ENCODE measurements around the gene EPS8.
"Not testable (repeated sequence)": the region's sequence is repeated elsewhere in the genome, so short reads cannot be mapped to it uniquely, and the experiment has no call there.

EPS8 gene

DNA sequence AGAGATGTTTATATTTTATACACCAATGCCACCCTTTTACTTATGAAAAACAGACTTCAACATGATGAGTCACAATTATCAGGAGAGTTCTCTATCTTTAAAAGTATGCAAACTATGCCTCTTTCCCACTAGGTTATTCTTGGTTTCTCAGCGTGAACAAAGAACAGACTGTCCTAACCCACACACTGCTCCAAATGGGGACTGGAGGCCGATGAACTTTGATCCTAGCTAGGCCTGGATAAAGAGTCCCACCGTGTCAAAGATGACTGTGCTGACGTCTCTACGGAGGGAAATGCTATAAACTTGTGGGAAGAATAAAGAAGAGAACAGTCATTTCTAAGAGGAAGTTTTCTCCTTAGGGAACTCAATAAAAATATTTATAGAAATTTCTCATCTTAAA is 160.1 kb downstream of the EPS8 start:
- Mint-ChIP-seq H3K4me3 (no peak overlapping the region), H3K27ac (no peak overlapping the region), H3K27me3 (no peaks in the 10 kb centered on the region), H3K4me1 (ENCODE audit: low read depth) (peaks cover 2% of the 10 kb centered on the region), H3K9me3 (no peaks in the 10 kb centered on the region), H3K36me3 (ENCODE audit: low read depth) (no peaks in the 10 kb centered on the region)
- no peak for DNase-seq

DNA sequence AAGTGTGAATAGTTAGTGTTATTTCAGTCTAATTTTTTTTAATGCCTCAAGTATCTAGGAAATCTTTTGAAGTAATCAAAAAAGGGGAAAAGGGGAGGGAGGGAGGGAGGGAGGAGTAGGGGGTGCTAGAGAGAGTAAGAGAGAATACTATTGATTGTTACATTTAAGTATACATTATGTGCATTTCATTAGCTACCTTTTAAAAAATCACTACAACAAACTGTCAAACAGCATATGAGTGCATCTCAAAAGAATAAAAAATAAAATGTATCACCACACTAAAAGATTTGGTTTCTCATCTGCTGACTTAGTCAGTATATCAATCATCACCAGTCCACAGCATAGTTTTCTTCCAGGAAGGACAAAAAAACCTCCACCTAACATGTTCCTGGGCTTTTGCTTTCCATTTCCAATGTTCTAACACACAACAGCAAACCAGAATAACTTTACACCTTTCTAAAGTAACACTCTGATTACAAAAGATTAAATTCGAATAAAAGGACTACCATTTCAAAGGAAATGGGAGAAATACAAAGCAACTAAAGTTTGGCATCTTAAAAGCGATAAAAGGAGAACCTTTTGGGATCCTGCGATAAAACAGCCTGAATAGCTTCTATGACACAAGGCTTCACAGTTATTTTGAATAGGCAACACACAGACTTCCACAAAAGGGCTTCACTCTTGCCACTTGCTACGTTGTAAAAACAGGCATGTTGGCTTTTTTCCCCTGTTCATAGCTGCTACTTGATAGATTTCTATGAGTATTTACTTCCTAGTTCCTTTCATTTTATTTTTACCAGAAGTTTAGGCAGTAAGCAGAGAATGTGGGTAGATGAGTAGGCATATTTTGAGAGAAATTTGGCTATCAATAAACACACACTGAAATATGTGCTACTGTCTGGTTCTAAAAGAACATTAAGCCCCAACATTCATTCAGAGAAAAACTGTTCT is 160.9 kb downstream of the EPS8 start:
- Mint-ChIP-seq H3K36me3 (ENCODE audit: low read depth) (no peaks in the 10 kb centered on the region), H3K4me3 (no peak overlapping the region), H3K27me3 (no peaks in the 10 kb centered on the region), H3K4me1 (ENCODE audit: low read depth) (peaks cover 2% of the 10 kb centered on the region), H3K27ac (no peak overlapping the region), H3K9me3 (no peaks in the 10 kb centered on the region)
- no peak for DNase-seq

DNA sequence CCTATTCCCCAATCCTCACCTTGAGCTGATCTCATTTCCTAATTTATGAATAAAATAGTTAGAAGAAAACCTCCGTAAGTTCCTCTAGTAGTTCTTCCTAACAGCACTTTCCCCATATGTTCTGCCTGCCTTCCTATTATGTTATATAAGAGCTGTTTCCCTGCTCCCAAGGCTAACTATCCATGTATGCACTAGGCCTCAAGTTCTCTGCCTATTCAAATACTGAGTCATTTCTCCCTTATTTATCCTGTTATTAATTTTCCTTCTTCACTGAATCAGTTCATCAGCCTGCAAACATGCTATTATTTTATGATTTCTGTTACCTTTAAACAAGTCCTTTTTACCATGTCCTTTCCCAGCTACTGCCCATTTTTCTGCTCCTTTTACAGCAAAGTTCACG is 164.1 kb downstream of the EPS8 start:
- no peak for DNase-seq
- Mint-ChIP-seq H3K36me3 (ENCODE audit: low read depth) (no peaks in the 10 kb centered on the region), H3K27ac (no peak overlapping the region), H3K4me3 (no peak overlapping the region), H3K27me3 (no peaks in the 10 kb centered on the region), H3K4me1 (ENCODE audit: low read depth) (peaks cover 2% of the 10 kb centered on the region), H3K9me3 (no peaks in the 10 kb centered on the region)

DNA sequence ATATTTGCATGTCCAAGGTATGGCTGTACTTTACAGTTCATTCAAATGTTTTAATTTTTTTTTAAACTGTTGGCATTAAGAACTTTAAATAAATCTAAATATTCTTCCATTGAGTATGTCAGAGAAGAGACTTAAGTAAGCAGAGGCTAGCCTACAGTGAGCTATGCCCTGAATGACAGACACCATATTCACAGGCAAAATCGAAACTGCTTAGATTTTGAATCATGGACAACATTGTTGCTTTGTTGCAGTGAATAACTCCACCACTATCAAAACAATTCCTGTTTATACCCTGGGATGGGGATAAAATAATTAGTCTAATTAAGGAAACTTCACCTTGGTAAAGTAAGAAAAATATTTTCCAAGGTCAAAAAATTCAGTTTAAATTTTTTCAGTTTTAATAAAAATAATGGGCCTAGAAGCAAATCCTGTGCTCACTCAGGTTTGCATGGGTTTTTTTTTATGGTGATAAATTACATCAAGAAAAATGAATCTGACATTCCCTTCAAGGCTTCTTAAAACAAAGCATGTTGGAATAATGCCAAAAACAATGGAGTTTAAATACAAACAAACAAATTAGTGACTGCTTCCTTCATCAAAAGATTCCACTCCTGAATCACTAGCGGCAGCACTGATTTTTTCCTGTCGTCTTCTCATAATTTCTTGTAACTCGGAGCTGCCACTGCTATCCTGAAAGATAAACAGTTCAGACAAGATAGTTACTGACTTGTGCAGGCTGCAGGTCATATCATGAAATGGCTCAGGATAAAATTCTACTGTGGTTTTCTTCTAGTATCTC is 168.2 kb downstream of the EPS8 start:
- Mint-ChIP-seq H3K4me3 (no peak overlapping the region), H3K4me1 (ENCODE audit: low read depth) (no peaks in the 10 kb centered on the region), H3K27me3 (peaks cover 8% of the 10 kb centered on the region), H3K9me3 (no peaks in the 10 kb centered on the region), H3K36me3 (ENCODE audit: low read depth) (no peaks in the 10 kb centered on the region), H3K27ac (no peak overlapping the region)
- DNase-seq, result no peak

DNA sequence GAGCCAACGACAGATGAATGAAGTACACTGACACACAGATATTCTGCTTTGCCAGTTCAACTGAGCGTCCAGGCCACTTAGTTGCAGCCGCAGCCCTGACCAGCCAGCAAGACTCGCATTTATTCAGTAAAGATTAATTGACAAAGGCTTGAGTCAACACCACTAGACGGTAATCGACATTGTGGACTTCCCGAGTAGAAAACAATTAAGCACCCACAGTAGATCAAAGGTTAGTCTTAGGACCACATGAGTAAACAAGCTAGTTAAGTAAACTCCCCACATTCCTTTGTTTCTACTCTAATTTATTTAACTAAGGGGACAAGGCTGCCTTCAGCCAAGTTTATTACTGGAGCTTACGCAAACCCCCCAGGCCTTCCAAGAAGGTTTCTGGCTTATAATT is 172.7 kb downstream of the EPS8 start:
- not testable (repeated sequence) for H3K4me1 Mint-ChIP-seq (ENCODE audit: low read depth); H3K27ac Mint-ChIP-seq; H3K4me3 Mint-ChIP-seq; H3K36me3 Mint-ChIP-seq (ENCODE audit: low read depth); DNase-seq
- H3K27me3 Mint-ChIP-seq, result peaks cover 20% of the 10 kb centered on the region
- H3K9me3 Mint-ChIP-seq, result peaks cover 14% of the 10 kb centered on the region

DNA sequence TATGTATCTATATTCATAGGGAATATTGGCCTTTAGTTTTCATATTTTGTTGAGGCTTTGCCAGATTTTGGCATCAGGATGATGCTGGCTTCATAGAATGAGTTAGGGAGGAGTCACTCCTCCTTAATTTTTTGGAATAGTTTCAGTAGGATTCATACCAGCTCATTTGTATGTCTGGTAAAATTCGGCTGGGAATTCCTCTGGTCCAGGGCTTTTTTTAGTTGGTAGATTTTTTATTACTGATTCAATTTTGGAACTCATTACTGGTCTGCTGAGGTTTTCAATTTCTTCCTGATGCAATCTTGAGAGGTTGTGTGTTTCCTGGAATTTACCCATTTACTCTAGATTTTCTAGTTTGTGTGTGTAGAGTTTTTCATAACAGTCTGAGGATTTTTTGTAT is 175.2 kb downstream of the EPS8 start:
- no peak for DNase-seq
- Mint-ChIP-seq H3K27me3 (peaks cover 16% of the 10 kb centered on the region), H3K27ac (no peak overlapping the region), H3K9me3 (peaks cover 14% of the 10 kb centered on the region), H3K4me1 (ENCODE audit: low read depth) (no peaks in the 10 kb centered on the region), H3K36me3 (ENCODE audit: low read depth) (no peaks in the 10 kb centered on the region), H3K4me3 (no peak overlapping the region)

DNA sequence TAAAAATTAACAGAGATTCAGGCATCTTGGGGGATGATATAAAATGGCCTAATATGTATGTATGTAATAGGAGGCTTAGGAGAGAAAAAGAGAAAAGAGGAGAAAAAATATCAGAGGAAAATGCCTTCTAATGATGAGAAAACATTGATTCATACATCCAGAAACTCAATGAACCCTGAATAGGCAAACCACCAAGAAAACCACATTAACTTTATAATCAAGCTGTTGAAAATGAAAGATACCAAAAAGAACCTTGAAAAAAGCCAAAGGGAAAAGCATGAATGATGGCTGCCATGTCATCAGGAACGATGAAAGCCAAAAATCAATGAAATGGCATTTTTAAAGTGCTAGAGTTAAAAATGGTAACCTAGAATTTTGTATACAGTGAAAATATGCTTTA is 180.2 kb downstream of the EPS8 start:
- no peak overlapping the region for H3K4me3 Mint-ChIP-seq
- no peak for DNase-seq
- peaks cover 8% of the 10 kb centered on the region for H3K9me3 Mint-ChIP-seq
- no peak overlapping the region for H3K27ac Mint-ChIP-seq
- H3K36me3 Mint-ChIP-seq (ENCODE audit: low read depth), result no peaks in the 10 kb centered on the region
- H3K4me1 Mint-ChIP-seq (ENCODE audit: low read depth), result no peaks in the 10 kb centered on the region
- peaks cover 10% of the 10 kb centered on the region for H3K27me3 Mint-ChIP-seq

DNA sequence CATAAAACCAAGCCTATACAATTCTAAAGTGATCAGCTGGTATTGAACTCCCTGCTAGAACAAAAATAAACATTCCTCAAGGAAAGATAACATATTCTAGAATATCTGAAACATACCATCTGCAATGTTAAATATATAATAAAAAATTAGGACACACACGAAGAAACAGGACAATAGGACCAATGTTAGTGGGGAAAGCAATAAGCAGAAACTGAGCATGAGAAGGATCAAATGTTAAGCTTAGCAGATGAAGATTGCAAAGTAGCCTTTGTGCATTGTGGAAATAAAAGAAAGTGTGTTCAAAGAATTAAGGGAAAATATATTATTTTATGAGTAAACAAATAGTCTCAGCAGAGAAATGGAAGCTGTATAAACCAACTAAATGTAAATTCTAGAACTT is 180.8 kb downstream of the EPS8 start:
- Mint-ChIP-seq H3K9me3 (peaks cover 4% of the 10 kb centered on the region), H3K36me3 (ENCODE audit: low read depth) (no peaks in the 10 kb centered on the region), H3K27ac (no peak overlapping the region), H3K4me3 (no peak overlapping the region), H3K27me3 (peaks cover 10% of the 10 kb centered on the region), H3K4me1 (ENCODE audit: low read depth) (no peaks in the 10 kb centered on the region)
- no peak for DNase-seq

DNA sequence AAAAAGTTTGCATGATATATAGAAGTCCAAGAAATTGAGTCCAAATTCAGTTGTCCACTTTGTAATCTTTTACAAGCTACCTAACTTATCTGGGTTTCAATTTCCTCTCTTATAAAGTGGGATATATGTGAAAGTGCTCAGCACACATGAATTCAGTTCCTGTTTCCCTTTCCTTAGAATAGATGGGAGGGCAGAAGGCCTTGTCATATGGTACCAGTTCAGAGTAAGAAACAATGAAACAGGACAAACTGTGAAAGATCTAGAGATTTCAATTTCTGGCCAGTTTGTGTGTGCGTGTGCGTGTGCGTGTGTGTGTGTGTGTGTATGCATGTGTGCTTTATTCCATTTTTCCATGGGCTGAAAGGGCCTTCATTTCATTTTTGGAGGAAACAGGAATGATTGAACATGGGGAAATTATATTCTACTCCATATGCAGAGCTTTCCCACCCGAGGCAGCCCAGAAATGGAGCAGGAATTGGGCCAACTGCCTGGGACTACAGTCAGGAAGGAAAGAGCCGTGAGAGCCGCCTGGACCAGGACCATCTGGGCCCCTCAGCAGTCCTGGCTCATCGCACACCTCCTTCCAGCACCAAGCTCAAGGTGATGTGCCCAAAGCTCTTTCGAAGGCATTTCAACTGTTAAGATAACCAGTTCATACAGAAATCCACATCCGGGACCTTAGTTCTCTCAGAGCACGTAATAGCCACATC is 183.2 kb downstream of the EPS8 start:
- Mint-ChIP-seq H3K27ac (no peak overlapping the region), H3K36me3 (ENCODE audit: low read depth) (no peaks in the 10 kb centered on the region), H3K4me3 (no peak overlapping the region), H3K9me3 (no peaks in the 10 kb centered on the region), H3K27me3 (peaks cover 9% of the 10 kb centered on the region), H3K4me1 (ENCODE audit: low read depth) (peaks cover 11% of the 10 kb centered on the region)
- DNase-seq, result no peak

DNA sequence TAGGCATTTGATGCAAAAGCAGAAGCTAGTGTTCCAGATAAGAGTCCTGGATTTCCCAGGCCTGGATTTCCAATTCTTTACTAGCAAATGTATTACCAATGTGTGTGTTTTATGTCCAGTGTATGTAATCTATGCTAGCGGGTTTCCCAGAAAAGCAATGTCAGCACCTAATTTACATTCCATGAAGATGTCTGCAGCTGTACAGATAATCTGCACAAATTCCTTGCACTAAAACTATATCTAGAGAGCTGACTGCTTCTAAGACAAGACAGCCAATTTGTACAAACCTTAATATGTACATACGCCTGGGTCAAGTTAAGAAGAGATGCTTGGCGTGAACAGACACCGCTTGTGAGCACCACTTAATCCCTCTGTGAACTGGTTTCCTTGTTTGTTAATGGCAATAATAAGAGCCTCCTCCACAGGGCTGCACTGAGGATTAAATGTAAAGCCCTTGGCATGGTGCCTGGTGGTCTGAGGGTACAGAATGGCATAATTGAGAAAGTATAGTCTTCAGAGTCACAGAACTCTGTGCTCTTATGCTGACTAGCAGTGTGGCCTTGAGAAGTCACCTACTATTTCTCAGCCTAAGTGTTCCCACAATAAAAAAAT is 185.6 kb downstream of the EPS8 start:
- Mint-ChIP-seq H3K9me3 (no peaks in the 10 kb centered on the region), H3K4me1 (ENCODE audit: low read depth) (peaks cover 19% of the 10 kb centered on the region), H3K27ac (no peak overlapping the region), H3K27me3 (peaks cover 9% of the 10 kb centered on the region), H3K36me3 (ENCODE audit: low read depth) (no peaks in the 10 kb centered on the region), H3K4me3 (no peak overlapping the region)
- DNase-seq, result no peak

DNA sequence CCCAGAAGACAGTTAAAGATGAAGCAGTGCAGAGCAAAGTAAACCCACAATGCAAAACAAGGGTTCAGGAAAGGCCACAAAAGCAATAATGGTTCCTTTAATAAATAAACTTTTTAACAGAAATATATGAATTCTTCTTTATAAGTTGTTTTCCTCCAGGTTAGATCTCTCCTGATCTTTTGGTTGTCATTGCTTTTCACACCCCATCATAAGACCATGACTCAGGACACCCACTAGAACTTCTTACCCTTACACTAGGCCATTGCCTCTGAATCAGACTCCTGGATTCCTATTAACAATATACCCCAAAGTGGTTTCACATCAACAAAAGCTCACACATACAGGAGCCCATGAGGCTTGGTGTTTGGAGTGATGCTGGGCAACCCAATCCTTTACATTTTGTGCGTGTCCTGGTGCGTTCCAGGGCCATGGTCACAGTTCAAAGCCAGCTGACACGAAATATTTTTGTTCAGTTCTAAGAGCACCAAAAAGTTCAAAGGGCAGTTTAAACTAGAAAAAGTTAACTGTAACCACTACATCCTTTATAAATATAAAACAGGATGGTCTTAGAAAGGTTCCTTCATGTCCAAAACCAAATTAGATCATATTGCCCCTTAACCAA is 187.0 kb downstream of the EPS8 start:
- Mint-ChIP-seq H3K27me3 (peaks cover 9% of the 10 kb centered on the region), H3K4me1 (ENCODE audit: low read depth) (peaks cover 19% of the 10 kb centered on the region), H3K27ac (no peak overlapping the region), H3K9me3 (no peaks in the 10 kb centered on the region), H3K4me3 (no peak overlapping the region), H3K36me3 (ENCODE audit: low read depth) (no peaks in the 10 kb centered on the region)
- DNase-seq, result no peak

DNA sequence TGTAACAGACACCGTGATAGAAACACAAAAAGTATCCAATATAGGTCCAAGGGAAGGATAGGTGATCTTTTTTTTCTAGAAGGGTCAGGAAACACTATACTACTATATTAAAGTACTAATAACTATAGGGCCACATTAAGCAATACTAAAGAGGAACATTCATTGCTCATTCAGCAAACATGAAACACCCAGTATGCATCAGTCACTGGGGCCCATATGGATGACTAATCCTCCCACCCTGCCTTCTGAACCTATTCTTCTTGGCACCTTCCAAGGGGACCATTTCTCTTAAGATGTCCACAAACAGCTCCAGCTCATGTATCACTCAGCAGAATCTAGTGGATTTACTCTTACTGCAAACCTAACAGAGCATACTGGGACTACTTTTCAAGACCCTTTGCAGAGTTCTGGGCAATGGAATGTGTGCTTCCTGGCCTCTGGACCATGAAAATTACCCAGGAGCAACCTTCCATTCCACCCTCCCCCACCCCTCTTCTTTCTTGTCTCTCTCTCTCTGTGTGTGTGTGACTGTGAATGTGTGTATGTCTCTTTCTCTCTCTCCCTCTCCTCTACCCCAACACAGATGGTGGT is 187.9 kb downstream of the EPS8 start:
- peaks cover 9% of the 10 kb centered on the region for H3K27me3 Mint-ChIP-seq
- H3K27ac Mint-ChIP-seq, result peak overlapping the region; percentile 62
- DNase-seq, result no peak
- no peaks in the 10 kb centered on the region for H3K9me3 Mint-ChIP-seq
- no peak overlapping the region for H3K4me3 Mint-ChIP-seq
- no peaks in the 10 kb centered on the region for H3K36me3 Mint-ChIP-seq (ENCODE audit: low read depth)
- peaks cover 19% of the 10 kb centered on the region for H3K4me1 Mint-ChIP-seq (ENCODE audit: low read depth)

DNA sequence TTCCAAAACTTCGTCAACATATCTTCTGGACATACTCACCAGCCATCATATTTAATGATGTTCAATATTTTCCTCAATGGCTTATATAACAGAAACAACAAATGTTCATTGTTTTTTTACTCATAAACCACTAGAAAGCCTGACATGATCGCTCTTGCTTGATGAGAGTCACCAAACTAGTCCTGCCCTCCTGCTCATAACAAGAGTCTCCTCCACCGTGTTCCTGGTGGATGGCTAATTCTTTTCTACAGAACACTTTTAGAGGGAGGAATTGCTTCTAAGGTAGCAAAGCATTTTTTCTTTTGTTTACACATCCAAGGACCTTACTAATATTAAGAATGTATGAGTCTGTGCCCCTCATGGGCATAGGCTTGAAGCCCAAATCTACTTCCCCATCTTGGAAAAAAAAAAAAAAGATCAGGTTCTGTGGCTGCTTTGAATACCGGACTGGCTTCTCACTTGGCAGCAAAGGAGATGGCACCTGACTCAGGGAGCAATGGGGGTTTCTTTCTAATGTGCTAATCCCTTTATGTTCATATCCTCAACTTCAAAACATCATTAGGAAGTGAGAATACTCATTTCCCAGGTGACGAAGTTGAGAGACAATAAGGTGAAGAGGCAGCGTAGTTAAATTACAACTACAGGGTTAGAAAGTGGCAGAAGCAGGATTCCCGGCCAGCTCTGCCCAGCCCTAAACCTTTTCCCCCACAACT is 188.8 kb downstream of the EPS8 start:
- H3K4me3 Mint-ChIP-seq, result no peak overlapping the region
- peaks cover 19% of the 10 kb centered on the region for H3K4me1 Mint-ChIP-seq (ENCODE audit: low read depth)
- DNase-seq, result no peak
- H3K27ac Mint-ChIP-seq, result peak overlapping the region; percentile 54
- H3K27me3 Mint-ChIP-seq, result peaks cover 9% of the 10 kb centered on the region
- no peaks in the 10 kb centered on the region for H3K36me3 Mint-ChIP-seq (ENCODE audit: low read depth)
- H3K9me3 Mint-ChIP-seq, result no peaks in the 10 kb centered on the region
